ENCODE results near the gene OR2H2.

Gene OR2H2
- 0 reads per million in 4 donors for total RNA-seq

- no peak for DNase-seq
Measured at GRCh38 chr6:29584821-29585220, at the start of gene OR2H2. Gene OR2H2 (plus strand): TSS chr6:29585121. CDS start chr6:29587945, 2,824 bp downstream.

- DNase-seq, result no peak
Measured at GRCh38 chr6:29537714-29538403, 47.1 kb upstream of the OR2H2 start.

GRCh38 chr6:29547573-29547972 lies 37.3 kb upstream of the OR2H2 start:
- DNase-seq, result peak in 1 of 5 donors; percentile 55

- DNase-seq, result peak in 1 of 5 donors; percentile 68
Measured at GRCh38 chr6:29552512-29553051, 32.3 kb upstream of the OR2H2 start.

GRCh38 chr6:29553268-29554057 lies 31.5 kb upstream of the OR2H2 start:
- DNase-seq, result peak in 1 of 5 donors; percentile 24

- no peak for DNase-seq
Measured at GRCh38 chr6:29554764-29555163, 30.2 kb upstream of the OR2H2 start.

GRCh38 chr6:29557320-29557719 lies 27.6 kb upstream of the OR2H2 start:
- no peak for DNase-seq

- DNase-seq, result no peak
Measured at GRCh38 chr6:29558439-29559079, 26.4 kb upstream of the OR2H2 start.

- no peak for DNase-seq
Measured at GRCh38 chr6:29559524-29560287, 25.2 kb upstream of the OR2H2 start, which contains the start of gene UBD. Gene UBD (minus strand): TSS chr6:29559732. CDS start chr6:29559701, 31 bp downstream.

GRCh38 chr6:29561091-29561490 lies 23.8 kb upstream of the OR2H2 start:
- DNase-seq, result no peak

- no peak for DNase-seq
Measured at GRCh38 chr6:29561606-29562181, 23.2 kb upstream of the OR2H2 start.

GRCh38 chr6:29563435-29563965 lies 21.4 kb upstream of the OR2H2 start:
- DNase-seq, result no peak

- DNase-seq, result no peak
Measured at GRCh38 chr6:29564875-29565274, 20.0 kb upstream of the OR2H2 start.

GRCh38 chr6:29566856-29567255 lies 18.1 kb upstream of the OR2H2 start:
- no peak for DNase-seq

GRCh38 chr6:29567541-29567940 lies 17.4 kb upstream of the OR2H2 start:
- no peak for DNase-seq

GRCh38 chr6:29567991-29568390 lies 16.9 kb upstream of the OR2H2 start:
- DNase-seq, result no peak

- no peak for DNase-seq
Measured at GRCh38 chr6:29576056-29576455, 8.9 kb upstream of the OR2H2 start.

- DNase-seq, result no peak
Measured at GRCh38 chr6:29577544-29577943, 7.4 kb upstream of the OR2H2 start.

- DNase-seq, result peak in 3 of 5 donors; percentile 26 to 43 (median 43)
Measured at GRCh38 chr6:29589423-29590048, 4.6 kb downstream of the OR2H2 start.

- DNase-seq, result no peak
Measured at GRCh38 chr6:29590218-29590808, 5.4 kb downstream of the OR2H2 start.

GRCh38 chr6:29591677-29592076 lies 6.8 kb downstream of the OR2H2 start:
- no peak for DNase-seq

Data from T-helper 1 cell (primary cell).